Measurements from ENCODE around the gene DEPDC7. TPM values are rescaled to one million over a fixed set of nuclear protein-coding genes. Genes with fewer than 3 reads are reported as not detected.

The DEPDC7 gene
- total RNA-seq, 3 donors from 2014 or later: 0.59 to 0.98 (median 0.64) TPM

DNA sequence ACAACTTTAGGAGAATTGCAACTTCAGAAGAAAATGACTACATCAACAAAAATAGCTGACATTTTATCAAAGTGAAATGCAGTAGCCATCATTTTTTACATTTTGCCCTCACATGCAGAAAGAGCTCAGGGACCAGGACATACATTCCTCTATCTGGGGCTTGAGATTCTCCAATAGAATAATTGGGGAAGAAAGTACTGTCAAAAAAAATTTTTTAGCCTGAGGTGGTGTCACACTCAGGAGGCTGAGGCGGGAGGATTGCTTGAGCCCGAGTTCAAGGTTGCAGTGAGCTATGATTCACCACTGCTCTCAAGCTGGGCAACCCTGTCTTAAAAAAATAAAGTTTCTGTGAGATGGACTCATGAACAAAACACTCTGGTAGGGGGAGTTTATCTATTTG lies 32.2 kb upstream of the DEPDC7 start:
- Histone ChIP-seq H3K27ac (no peak overlapping the region), H3K9me3 (no peaks in the 10 kb centered on the region), H3K27me3 (no peaks in the 10 kb centered on the region), H3K4me1 (no peaks in the 10 kb centered on the region), H3K4me3 (no peak overlapping the region), H3K36me3 (no peaks in the 10 kb centered on the region)
- TF ChIP-seq POLR2AphosphoS5 (IDR thresholded peaks at IDR 0.05) (no peak), CTCF (IDR thresholded peaks at IDR 0.05) (no peak), POLR2A (IDR thresholded peaks at IDR 0.05) (no peak)
- DNase-seq (ENCODE audit: low spot score in 2 of 2): no peak
- intact Hi-C loops (cut with DNase I; ENCODE audit: low total_unique reads): no loop called here

DNA sequence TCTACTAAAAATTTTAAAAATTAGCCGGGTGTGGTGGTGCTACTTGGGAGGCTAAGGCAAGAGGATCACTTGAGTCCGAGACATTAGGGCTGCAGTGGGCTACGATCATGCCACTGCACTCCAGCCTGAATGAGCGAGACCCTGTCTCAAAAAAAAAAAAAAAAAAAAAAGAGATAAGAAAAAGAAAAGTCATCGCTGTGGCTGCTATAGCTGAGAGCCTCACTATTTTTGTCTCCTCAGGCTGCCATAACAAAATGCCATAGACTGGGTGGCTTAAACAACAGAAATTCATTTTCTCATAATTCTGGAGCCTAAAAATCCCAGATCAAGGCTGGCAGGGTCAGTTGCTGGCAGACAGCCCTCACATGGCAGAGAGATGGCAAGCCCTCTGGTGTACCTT lies 30.1 kb upstream of the DEPDC7 start:
- Histone ChIP-seq H3K4me3 (no peak overlapping the region), H3K4me1 (no peaks in the 10 kb centered on the region), H3K9me3 (no peaks in the 10 kb centered on the region), H3K27ac (no peak overlapping the region), H3K36me3 (no peaks in the 10 kb centered on the region), H3K27me3 (no peaks in the 10 kb centered on the region)
- no peak for DNase-seq (ENCODE audit: low spot score in 2 of 2)
- intact Hi-C loops (cut with DNase I; ENCODE audit: low total_unique reads): no loop called here
- TF ChIP-seq POLR2A (IDR thresholded peaks at IDR 0.05): no peak
- no peak for TF ChIP-seq POLR2AphosphoS5 (IDR thresholded peaks at IDR 0.05)
- no peak for TF ChIP-seq CTCF (IDR thresholded peaks at IDR 0.05)

- Histone ChIP-seq H3K4me1 (no peaks in the 10 kb centered on the region), H3K27ac (no peak overlapping the region), H3K27me3 (no peaks in the 10 kb centered on the region), H3K36me3 (no peaks in the 10 kb centered on the region), H3K9me3 (peaks cover 0 to 15% of the 10 kb centered on the region in 2 donors), H3K4me3 (no peak overlapping the region)
- no peak for DNase-seq (ENCODE audit: low spot score in 2 of 2)
- TF ChIP-seq POLR2AphosphoS5 (IDR thresholded peaks at IDR 0.05) (no peak), CTCF (IDR thresholded peaks at IDR 0.05) (no peak), POLR2A (IDR thresholded peaks at IDR 0.05) (no peak)
- intact Hi-C loops (cut with DNase I; ENCODE audit: low total_unique reads): no loop called here
These were observed 27.8 kb upstream of the DEPDC7 start for GRCh38 chr11:32987851-32988250.

DNA sequence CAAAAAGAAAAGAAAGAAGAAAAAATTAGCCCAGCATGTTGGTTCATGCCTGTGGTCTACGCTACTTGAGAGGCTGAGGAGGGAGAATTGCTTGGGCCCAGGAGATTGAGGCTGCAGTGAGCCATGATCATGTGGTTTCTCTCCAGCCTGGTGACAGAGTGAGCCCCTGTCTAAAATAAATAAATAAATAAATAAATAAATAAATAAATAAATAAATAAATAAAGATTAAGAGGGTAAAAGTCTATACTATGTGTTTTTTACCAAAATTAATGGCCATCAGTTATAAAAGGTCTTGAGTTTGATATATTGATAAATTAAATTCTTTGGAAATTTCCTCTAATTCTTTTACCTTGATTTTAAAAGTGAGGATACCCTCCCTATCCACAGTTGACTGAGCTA lies 25.2 kb upstream of the DEPDC7 start:
- Histone ChIP-seq H3K4me3 (no peak overlapping the region), H3K9me3 (peaks cover 0 to 15% of the 10 kb centered on the region in 2 donors), H3K27ac (no peak overlapping the region), H3K27me3 (no peaks in the 10 kb centered on the region), H3K4me1 (no peaks in the 10 kb centered on the region), H3K36me3 (no peaks in the 10 kb centered on the region)
- intact Hi-C loops (cut with DNase I; ENCODE audit: low total_unique reads): no loop called here
- no peak for DNase-seq (ENCODE audit: low spot score in 2 of 2)
- no peak for TF ChIP-seq POLR2A (IDR thresholded peaks at IDR 0.05)
- no peak for TF ChIP-seq POLR2AphosphoS5 (IDR thresholded peaks at IDR 0.05)
- no peak for TF ChIP-seq CTCF (IDR thresholded peaks at IDR 0.05)

GRCh38 chr11:32991427-32991826 lies 24.3 kb upstream of the DEPDC7 start:
- no peak for DNase-seq (ENCODE audit: low spot score in 2 of 2)
- Histone ChIP-seq H3K9me3 (peaks cover 0 to 15% of the 10 kb centered on the region in 2 donors), H3K4me1 (no peaks in the 10 kb centered on the region), H3K36me3 (no peaks in the 10 kb centered on the region), H3K27me3 (no peaks in the 10 kb centered on the region), H3K4me3 (no peak overlapping the region), H3K27ac (no peak overlapping the region)
- intact Hi-C loops (cut with DNase I; ENCODE audit: low total_unique reads): no loop called here
- TF ChIP-seq POLR2A (IDR thresholded peaks at IDR 0.05): no peak
- TF ChIP-seq CTCF (IDR thresholded peaks at IDR 0.05): no peak
- TF ChIP-seq POLR2AphosphoS5 (IDR thresholded peaks at IDR 0.05): no peak

Data from breast epithelium (tissue), 4 donors.